Mononuclear cell (primary cell): ENCODE results near the gene SPRR4. TPM values are rescaled to one million over a fixed set of nuclear protein-coding genes. Genes with fewer than 3 reads are reported as not detected.

Experiments used
- H3K27me3 ChIP-seq: 2 replicates; pipeline ENCODE4 v1.6.0; 2011; ENCODE audit warnings: low read length, control low read depth; ENCODE audit not compliant: insufficient read depth
- H3K4me1 ChIP-seq: 2 replicates; pipeline ENCODE4 v1.5.1; 2011; ENCODE audit warnings: mild to moderate bottlenecking, low read length, control low read depth; ENCODE audit not compliant: insufficient read depth
- H3K4me3 ChIP-seq: 2 replicates; pipeline ENCODE4 v1.5.1; 2011; ENCODE audit warnings: mild to moderate bottlenecking, low read length, moderate library complexity
- H3K9me3 ChIP-seq: 2 replicates; pipeline ENCODE4 v1.5.1; 2011; ENCODE audit warnings: low read depth, mild to moderate bottlenecking, control low read depth, low read length
- total RNA-seq: library from RNA; depleted of rRNA; stranded (reverse); fragments of >200 nt; gene quantifications from one replicate; pipeline ENCODE4 v1.2.3, GENCODE V29; 2012

SPRR4 gene
- not detected for total RNA-seq

GRCh38 chr1:152970495-152970894, at the start of gene SPRR4:
TSS of gene SPRR4 (plus strand) at chr1:152970648. CDS start at chr1:152971891, 1,243 bp downstream.
- H3K4me3 ChIP-seq: no peak within 1 kb of the TSS
- no peaks in the 10 kb centered on the region for H3K27me3 ChIP-seq

GRCh38 chr1:152924191-152924590, 46.3 kb upstream of the SPRR4 start:
- Histone ChIP-seq H3K9me3 (no peaks in the 10 kb centered on the region), H3K27me3 (peaks cover 5% of the 10 kb centered on the region), H3K4me3 (no peak overlapping the region), H3K4me1 (no peaks in the 10 kb centered on the region)

More at GRCh38 chr1:152970495-152970894, at the start of gene SPRR4:
- no peaks in the 10 kb centered on the region for H3K9me3 ChIP-seq
- H3K4me1 ChIP-seq: no peaks in the 10 kb centered on the region

GRCh38 chr1:152926091-152926490, 44.4 kb upstream of the SPRR4 start:
- Histone ChIP-seq H3K27me3 (peaks cover 8% of the 10 kb centered on the region), H3K4me3 (no peak overlapping the region), H3K9me3 (no peaks in the 10 kb centered on the region), H3K4me1 (no peaks in the 10 kb centered on the region)

- H3K27me3 ChIP-seq: peaks cover 8% of the 10 kb centered on the region
- H3K4me1 ChIP-seq: no peaks in the 10 kb centered on the region
- H3K4me3 ChIP-seq: no peak overlapping the region
- H3K9me3 ChIP-seq: no peaks in the 10 kb centered on the region
These were observed 41.8 kb upstream of the SPRR4 start for GRCh38 chr1:152928671-152929070.

GRCh38 chr1:152932170-152932811, 38.2 kb upstream of the SPRR4 start:
- Histone ChIP-seq H3K27me3 (peaks cover 3% of the 10 kb centered on the region), H3K9me3 (no peaks in the 10 kb centered on the region), H3K4me1 (no peaks in the 10 kb centered on the region)

GRCh38 chr1:152933196-152933595, 37.3 kb upstream of the SPRR4 start:
- H3K9me3 ChIP-seq: no peaks in the 10 kb centered on the region
- H3K27me3 ChIP-seq: peaks cover 3% of the 10 kb centered on the region
- no peaks in the 10 kb centered on the region for H3K4me1 ChIP-seq
- H3K4me3 ChIP-seq: no peak overlapping the region

More at GRCh38 chr1:152932170-152932811, 38.2 kb upstream of the SPRR4 start:
- no peak overlapping the region for H3K4me3 ChIP-seq

GRCh38 chr1:152940614-152941013, 29.8 kb upstream of the SPRR4 start:
- H3K27me3 ChIP-seq: no peaks in the 10 kb centered on the region
- no peaks in the 10 kb centered on the region for H3K4me1 ChIP-seq

GRCh38 chr1:152941037-152941711, 29.3 kb upstream of the SPRR4 start:
- Histone ChIP-seq H3K4me3 (no peak overlapping the region), H3K4me1 (no peaks in the 10 kb centered on the region), H3K9me3 (no peaks in the 10 kb centered on the region)

More at GRCh38 chr1:152940614-152941013, 29.8 kb upstream of the SPRR4 start:
- Histone ChIP-seq H3K9me3 (no peaks in the 10 kb centered on the region), H3K4me3 (no peak overlapping the region)

GRCh38 chr1:152942161-152942560, 28.3 kb upstream of the SPRR4 start:
- H3K4me1 ChIP-seq: no peaks in the 10 kb centered on the region
- H3K27me3 ChIP-seq: no peaks in the 10 kb centered on the region
- H3K4me3 ChIP-seq: no peak overlapping the region
- no peaks in the 10 kb centered on the region for H3K9me3 ChIP-seq

More at GRCh38 chr1:152941037-152941711, 29.3 kb upstream of the SPRR4 start:
- H3K27me3 ChIP-seq: no peaks in the 10 kb centered on the region

- Histone ChIP-seq H3K9me3 (no peaks in the 10 kb centered on the region), H3K4me3 (no peak overlapping the region), H3K27me3 (no peaks in the 10 kb centered on the region), H3K4me1 (no peaks in the 10 kb centered on the region)
These were observed 24.2 kb upstream of the SPRR4 start for GRCh38 chr1:152946248-152946647.

- Histone ChIP-seq H3K27me3 (no peaks in the 10 kb centered on the region), H3K4me3 (no peak within 1 kb of the TSS), H3K9me3 (no peaks in the 10 kb centered on the region), H3K4me1 (no peaks in the 10 kb centered on the region)
These were observed 23.7 kb upstream of the SPRR4 start, which contains the start of gene SPRR5 for GRCh38 chr1:152946651-152947256. TSS of gene SPRR5 (plus strand) at chr1:152947206. CDS start at chr1:152948555, 1,349 bp downstream.

- H3K27me3 ChIP-seq: no peaks in the 10 kb centered on the region
These were observed 18.7 kb upstream of the SPRR4 start for GRCh38 chr1:152951711-152952110.

GRCh38 chr1:152953761-152954160, 16.7 kb upstream of the SPRR4 start:
- no peak overlapping the region for H3K4me3 ChIP-seq
- H3K9me3 ChIP-seq: no peaks in the 10 kb centered on the region
- no peaks in the 10 kb centered on the region for H3K4me1 ChIP-seq
- H3K27me3 ChIP-seq: no peaks in the 10 kb centered on the region

More at GRCh38 chr1:152951711-152952110, 18.7 kb upstream of the SPRR4 start:
- no peaks in the 10 kb centered on the region for H3K9me3 ChIP-seq
- H3K4me1 ChIP-seq: no peaks in the 10 kb centered on the region
- H3K4me3 ChIP-seq: no peak overlapping the region

GRCh38 chr1:152954436-152954835, 16.0 kb upstream of the SPRR4 start:
- no peak overlapping the region for H3K4me3 ChIP-seq
- no peaks in the 10 kb centered on the region for H3K27me3 ChIP-seq
- H3K4me1 ChIP-seq: no peaks in the 10 kb centered on the region
- H3K9me3 ChIP-seq: no peaks in the 10 kb centered on the region

- H3K4me1 ChIP-seq: no peaks in the 10 kb centered on the region
- no peak overlapping the region for H3K4me3 ChIP-seq
- no peaks in the 10 kb centered on the region for H3K27me3 ChIP-seq
- H3K9me3 ChIP-seq: no peaks in the 10 kb centered on the region
These were observed 12.9 kb upstream of the SPRR4 start for GRCh38 chr1:152957561-152957960.
